LNCAP (cell line): Measurements from ENCODE around the gene MAST4.

Source experiments
- TF ChIP-seq, protein P1 (sequence below): fragments of 450-650 bp; IDR thresholded peaks from 2 replicates; pipeline ENCODE4 v1.5.1; 2017; ENCODE audit warnings: mild to moderate bottlenecking

The MAST4 gene

DNA sequence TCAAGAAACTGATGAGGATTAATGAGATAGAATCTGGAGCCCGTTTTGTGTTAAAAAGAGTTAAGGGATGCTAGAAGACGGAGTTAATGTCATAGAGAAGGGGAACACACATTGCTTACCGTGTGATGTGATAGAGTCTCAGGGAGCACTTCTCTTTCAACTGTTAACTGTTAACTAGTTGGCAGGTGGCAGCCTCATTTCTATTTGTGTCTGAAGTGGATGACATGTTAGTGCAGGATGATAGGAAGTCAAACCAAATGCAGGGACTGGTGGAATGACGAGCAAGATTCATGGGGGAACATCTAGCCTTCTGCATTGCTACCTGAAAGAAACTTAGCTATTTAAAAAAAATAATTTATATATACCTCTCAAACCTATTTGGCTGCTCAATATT, 222.7 kb downstream of the MAST4 start:
- TF ChIP-seq, protein P1, sequence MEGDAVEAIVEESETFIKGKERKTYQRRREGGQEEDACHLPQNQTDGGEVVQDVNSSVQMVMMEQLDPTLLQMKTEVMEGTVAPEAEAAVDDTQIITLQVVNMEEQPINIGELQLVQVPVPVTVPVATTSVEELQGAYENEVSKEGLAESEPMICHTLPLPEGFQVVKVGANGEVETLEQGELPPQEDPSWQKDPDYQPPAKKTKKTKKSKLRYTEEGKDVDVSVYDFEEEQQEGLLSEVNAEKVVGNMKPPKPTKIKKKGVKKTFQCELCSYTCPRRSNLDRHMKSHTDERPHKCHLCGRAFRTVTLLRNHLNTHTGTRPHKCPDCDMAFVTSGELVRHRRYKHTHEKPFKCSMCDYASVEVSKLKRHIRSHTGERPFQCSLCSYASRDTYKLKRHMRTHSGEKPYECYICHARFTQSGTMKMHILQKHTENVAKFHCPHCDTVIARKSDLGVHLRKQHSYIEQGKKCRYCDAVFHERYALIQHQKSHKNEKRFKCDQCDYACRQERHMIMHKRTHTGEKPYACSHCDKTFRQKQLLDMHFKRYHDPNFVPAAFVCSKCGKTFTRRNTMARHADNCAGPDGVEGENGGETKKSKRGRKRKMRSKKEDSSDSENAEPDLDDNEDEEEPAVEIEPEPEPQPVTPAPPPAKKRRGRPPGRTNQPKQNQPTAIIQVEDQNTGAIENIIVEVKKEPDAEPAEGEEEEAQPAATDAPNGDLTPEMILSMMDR = no peak

DNA sequence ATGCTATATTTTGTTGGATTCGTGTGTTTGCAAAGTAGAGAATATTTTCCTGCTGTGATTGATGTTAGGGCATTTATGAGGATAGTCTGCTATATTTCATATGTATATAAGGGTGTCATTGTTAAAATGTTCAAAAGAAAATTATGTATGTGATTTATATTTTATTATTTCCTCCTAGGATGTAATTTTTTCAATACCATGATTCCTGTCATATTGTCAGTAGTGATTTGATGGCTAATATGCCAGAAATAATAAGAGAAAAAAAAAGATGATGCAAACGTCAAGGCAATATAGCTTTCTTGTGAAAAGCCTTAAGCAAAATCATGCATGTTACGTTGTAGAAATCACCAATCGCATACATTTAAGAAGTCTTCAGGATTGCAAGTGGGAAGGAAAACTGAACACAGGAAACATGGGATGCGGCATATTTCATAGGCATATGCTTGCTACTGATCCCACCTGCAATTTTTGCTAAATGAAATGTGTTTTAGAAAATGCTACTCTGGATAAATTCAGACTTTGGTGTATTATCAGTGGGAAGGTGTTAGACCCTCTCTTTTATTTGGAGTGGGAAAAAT, 224.5 kb downstream of the MAST4 start:
- TF ChIP-seq, protein P1 = no peak

DNA sequence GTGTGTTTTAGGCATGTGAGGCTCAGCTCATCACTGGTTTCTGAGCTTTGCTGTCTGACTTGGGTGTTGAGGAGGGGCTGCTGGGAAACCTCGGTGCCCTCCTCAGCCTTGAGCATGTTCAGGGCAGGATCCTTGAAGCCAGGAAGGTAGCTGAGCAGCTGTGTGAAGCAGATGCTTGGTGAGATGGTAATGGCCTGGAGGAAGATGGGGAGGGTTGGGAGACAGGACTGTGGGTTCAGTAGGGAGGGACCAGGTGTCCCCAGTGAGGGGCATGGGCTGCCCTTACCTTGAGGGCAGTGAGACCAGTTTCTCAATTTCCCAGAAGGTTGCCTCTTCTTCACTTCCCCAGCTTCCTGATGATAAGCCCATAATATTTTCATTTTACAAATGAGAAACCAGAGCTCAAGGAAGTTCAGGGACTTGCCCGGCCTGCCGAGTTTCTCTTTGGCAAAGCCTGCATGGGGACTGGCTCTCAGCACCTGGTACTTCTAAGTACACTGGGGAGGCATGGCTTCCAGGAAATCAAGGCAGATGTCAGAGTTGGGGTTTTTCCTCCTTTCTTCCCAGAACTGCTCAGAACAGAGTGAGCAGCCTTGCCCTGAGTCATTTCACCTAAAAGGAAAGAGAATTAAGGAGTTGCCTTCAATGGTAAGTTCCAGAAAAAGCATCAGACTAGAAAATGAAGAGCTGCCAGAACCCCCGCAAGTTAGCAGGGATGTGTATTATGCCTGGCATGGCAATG, 225.7 kb downstream of the MAST4 start:
- TF ChIP-seq, protein P1 = no peak

DNA sequence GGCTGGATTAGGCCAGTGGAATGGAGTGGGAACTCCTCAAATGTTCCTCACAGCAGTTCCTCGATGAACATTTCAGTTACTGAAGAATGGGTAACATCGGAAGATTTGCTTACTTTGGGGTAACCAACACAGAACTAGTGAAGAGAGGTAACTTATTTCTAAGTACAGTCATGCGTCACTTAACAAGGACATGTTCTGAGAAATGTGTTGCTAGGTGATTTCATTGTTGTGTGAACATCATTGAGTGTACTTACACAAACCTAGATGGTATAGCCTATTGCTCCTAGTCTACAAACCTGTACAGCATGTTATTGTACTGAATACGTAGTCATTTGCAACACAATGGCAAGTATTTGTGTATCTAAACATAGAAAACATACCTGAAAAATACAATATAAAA, 228.3 kb downstream of the MAST4 start:
- TF ChIP-seq, protein P1 = no peak

DNA sequence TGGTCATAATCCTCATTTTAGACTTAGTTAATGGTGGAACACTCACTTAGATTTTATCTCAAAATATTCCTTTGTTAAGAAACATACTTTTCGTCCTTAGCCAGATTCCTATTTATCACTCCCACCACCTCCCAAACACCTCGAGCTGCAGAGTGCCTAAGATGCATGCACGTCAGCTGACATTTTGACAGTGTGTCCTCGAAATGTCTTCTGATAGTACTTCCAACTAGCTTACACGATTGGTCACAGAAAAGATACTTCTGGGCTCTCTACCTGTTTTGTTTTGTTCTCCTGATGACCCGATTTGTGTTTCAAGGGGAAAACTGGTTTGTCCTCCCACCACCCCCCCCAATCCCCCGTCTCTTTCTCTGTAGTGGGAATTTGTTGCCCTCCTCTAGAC, 230.1 kb downstream of the MAST4 start:
- TF ChIP-seq, protein P1 = no peak

DNA sequence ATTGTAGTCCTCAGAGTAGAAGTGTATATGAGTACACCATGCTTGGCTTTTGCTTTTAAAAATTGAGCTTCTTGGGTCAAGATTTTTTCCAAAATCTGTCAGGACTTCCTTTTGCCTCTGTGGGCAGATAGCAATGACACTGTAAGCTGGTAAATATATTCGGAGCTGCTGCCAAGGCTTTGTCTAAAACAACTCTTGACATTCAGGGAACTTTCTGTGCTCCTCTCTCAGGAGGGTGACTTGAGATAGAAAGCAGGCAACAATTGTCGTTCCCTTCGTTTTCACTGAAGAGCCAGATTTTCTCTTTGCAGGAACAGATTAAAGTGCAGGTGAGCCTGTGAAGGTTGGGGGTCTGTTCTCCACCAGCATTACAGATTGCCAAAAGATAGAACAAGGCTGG, 230.5 kb downstream of the MAST4 start:
- TF ChIP-seq, protein P1 = no peak

DNA sequence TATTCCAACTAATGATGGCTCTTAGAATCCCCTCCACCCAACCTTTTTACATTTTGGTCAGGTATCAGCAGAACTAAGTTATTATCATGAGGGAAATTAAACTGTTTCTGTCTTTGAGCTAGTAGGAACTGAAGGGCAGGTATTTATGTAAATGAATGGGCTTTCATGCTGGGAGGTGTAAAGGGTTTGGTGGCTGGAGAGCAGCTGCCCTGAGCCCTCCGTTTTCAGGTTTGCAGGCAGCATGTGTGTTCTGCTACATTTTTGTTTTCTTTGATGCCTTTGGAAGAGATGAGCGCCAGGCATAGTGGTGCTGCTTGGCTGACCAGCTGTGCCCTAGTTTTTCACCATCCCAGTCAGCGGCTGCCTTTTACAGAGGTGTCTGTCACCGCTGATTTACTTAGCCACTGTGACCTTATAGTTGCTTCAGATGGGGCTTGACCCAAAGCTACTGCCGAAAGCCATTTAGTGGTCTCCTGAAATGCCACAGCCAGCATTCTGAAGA, 231.9 kb downstream of the MAST4 start:
- TF ChIP-seq, protein P1 = no peak
